ENCODE results near the gene CLIP2. TPM values are rescaled to one million over a fixed set of nuclear protein-coding genes. Genes with fewer than 3 reads are reported as not detected.
"Not testable (repeated sequence)": the region's sequence is repeated elsewhere in the genome, so short reads cannot be mapped to it uniquely, and the experiment has no call there.

Gene CLIP2
- total and polyA plus RNA-seq, 2 donors from 2014 or later: 5.8 to 19.1 TPM

- Histone ChIP-seq H3K4me3 (ENCODE audit: low read length in 3 of 3) (no peak overlapping the region), H3K27ac (ENCODE audit: low read depth in 2 of 2, low read length in 2 of 2) (no peak overlapping the region), H3K27me3 (ENCODE audit: control insufficient read depth, insufficient read depth, low read length) (no peaks in the 10 kb centered on the region), H3K9me3 (ENCODE audit: control insufficient read depth in 2 of 3, insufficient read depth in 1 of 3, low read length in 3 of 3) (no peaks in the 10 kb centered on the region), H3K9ac (ENCODE audit: low read length in 3 of 3) (no peak overlapping the region), H3K36me3 (ENCODE audit: control insufficient read depth in 2 of 3, insufficient read depth in 3 of 3, low read length in 3 of 3) (no peaks in the 10 kb centered on the region), H3K4me1 (ENCODE audit: control insufficient read depth in 2 of 3, insufficient read depth in 2 of 3, low read depth in 1 of 3, low read length in 3 of 3) (peaks cover 0 to 2% (median 0%) of the 10 kb centered on the region in 3 donors)
- no peak for DNase-seq
- intact Hi-C loops (cut with DNase I): no loop called here
- no peak for FAIRE-seq
- TF ChIP-seq, protein P1, sequence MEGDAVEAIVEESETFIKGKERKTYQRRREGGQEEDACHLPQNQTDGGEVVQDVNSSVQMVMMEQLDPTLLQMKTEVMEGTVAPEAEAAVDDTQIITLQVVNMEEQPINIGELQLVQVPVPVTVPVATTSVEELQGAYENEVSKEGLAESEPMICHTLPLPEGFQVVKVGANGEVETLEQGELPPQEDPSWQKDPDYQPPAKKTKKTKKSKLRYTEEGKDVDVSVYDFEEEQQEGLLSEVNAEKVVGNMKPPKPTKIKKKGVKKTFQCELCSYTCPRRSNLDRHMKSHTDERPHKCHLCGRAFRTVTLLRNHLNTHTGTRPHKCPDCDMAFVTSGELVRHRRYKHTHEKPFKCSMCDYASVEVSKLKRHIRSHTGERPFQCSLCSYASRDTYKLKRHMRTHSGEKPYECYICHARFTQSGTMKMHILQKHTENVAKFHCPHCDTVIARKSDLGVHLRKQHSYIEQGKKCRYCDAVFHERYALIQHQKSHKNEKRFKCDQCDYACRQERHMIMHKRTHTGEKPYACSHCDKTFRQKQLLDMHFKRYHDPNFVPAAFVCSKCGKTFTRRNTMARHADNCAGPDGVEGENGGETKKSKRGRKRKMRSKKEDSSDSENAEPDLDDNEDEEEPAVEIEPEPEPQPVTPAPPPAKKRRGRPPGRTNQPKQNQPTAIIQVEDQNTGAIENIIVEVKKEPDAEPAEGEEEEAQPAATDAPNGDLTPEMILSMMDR (IDR thresholded peaks at IDR 0.05; ENCODE audit: borderline replicate concordance, extremely low read depth, insufficient read depth): no peak
Measured at GRCh38 chr7:74309181-74309580, 20.0 kb downstream of the CLIP2 start.

GRCh38 chr7:74311305-74311744 is 22.1 kb downstream of the CLIP2 start:
- intact Hi-C loops (cut with DNase I): no loop called here
- H3K36me3 ChIP-seq (ENCODE audit: control insufficient read depth in 2 of 3, insufficient read depth in 3 of 3, low read length in 3 of 3): no peaks in the 10 kb centered on the region
- TF ChIP-seq, protein P1 (IDR thresholded peaks at IDR 0.05; ENCODE audit: borderline replicate concordance, extremely low read depth, insufficient read depth): no peak
- H3K4me3 ChIP-seq (ENCODE audit: low read length in 3 of 3): no peak overlapping the region
- H3K9ac ChIP-seq (ENCODE audit: low read length in 3 of 3): no peak overlapping the region
- no peak overlapping the region for H3K27ac ChIP-seq (ENCODE audit: low read depth in 2 of 2, low read length in 2 of 2)
- H3K9me3 ChIP-seq (ENCODE audit: control insufficient read depth in 2 of 3, insufficient read depth in 1 of 3, low read length in 3 of 3): no peaks in the 10 kb centered on the region
- H3K4me1 ChIP-seq (ENCODE audit: control insufficient read depth in 2 of 3, insufficient read depth in 2 of 3, low read depth in 1 of 3, low read length in 3 of 3): peaks cover 0 to 2% (median 0%) of the 10 kb centered on the region in 3 donors
- no peaks in the 10 kb centered on the region for H3K27me3 ChIP-seq (ENCODE audit: control insufficient read depth, insufficient read depth, low read length)
- DNase-seq (no peak), FAIRE-seq (no peak)

DNA sequence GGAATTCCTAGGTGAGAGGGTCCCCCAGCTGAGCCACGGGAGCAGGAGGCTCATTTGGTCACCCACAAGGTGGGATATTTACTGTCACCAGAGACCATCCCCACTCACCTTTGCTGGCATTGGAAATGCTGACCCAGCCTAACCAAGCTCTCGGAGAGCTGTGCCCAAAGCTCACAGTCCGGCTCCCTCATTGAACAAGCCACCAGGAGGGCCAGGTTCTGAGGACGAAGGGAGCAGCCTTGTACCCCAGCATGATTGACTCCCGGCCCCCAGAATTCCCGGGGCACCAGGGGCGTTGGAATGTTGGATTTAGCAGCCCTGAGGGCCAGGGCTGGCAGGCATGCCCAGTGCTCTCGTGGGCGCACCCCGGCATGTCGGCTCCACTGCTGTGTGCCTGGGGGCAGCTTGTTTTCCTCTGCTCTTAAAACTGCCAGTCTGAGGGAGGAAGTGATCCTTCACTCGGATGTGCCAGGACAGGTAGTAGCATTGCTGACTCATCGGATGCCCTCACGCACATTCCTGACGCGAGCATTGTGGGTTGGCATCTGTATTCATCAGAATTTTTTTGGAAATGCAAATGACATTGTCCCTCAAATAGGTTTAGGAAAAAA is 23.3 kb downstream of the CLIP2 start:
- Histone ChIP-seq H3K27ac (ENCODE audit: low read depth in 2 of 2, low read length in 2 of 2) (no peak overlapping the region), H3K4me1 (ENCODE audit: control insufficient read depth in 2 of 3, insufficient read depth in 2 of 3, low read depth in 1 of 3, low read length in 3 of 3) (no peaks in the 10 kb centered on the region), H3K9ac (ENCODE audit: low read length in 3 of 3) (no peak overlapping the region), H3K4me3 (ENCODE audit: low read length in 3 of 3) (no peak overlapping the region), H3K27me3 (ENCODE audit: control insufficient read depth, insufficient read depth, low read length) (no peaks in the 10 kb centered on the region), H3K36me3 (ENCODE audit: control insufficient read depth in 2 of 3, insufficient read depth in 3 of 3, low read length in 3 of 3) (no peaks in the 10 kb centered on the region), H3K9me3 (ENCODE audit: control insufficient read depth in 2 of 3, insufficient read depth in 1 of 3, low read length in 3 of 3) (no peaks in the 10 kb centered on the region)
- DNase-seq: peak in 1 of 5 donors; percentile 68
- no peak for FAIRE-seq
- intact Hi-C loops (cut with DNase I): no loop called here
- TF ChIP-seq, protein P1 (IDR thresholded peaks at IDR 0.05; ENCODE audit: borderline replicate concordance, extremely low read depth, insufficient read depth): no peak

DNA sequence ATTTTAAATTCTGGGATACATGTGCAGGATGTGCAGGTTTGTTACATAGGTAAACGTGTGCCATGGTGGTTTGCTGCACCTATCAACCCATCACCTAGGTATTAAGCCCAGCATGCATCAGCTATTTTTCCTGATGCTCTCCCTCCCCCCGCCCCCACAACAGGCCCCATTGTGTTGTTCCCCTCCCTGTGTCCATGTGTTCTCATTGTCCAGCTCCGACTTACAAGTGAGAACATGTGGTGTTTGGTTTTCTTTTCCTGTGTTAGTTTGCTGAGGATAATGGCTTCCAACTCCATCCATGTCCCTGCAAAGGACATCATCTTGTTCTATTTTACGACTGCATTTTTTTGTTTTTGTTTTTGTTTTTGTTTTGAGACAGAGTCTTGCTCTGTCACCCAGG is 26.7 kb downstream of the CLIP2 start:
- FAIRE-seq; H3K27me3 ChIP-seq (ENCODE audit: control insufficient read depth, insufficient read depth, low read length); H3K4me3 ChIP-seq (ENCODE audit: low read length in 3 of 3); intact Hi-C loops (cut with DNase I); H3K4me1 ChIP-seq (ENCODE audit: control insufficient read depth in 2 of 3, insufficient read depth in 2 of 3, low read depth in 1 of 3, low read length in 3 of 3); DNase-seq; H3K27ac ChIP-seq (ENCODE audit: low read depth in 2 of 2, low read length in 2 of 2); H3K9ac ChIP-seq (ENCODE audit: low read length in 3 of 3); H3K36me3 ChIP-seq (ENCODE audit: control insufficient read depth in 2 of 3, insufficient read depth in 3 of 3, low read length in 3 of 3); H3K9me3 ChIP-seq (ENCODE audit: control insufficient read depth in 2 of 3, insufficient read depth in 1 of 3, low read length in 3 of 3): not testable (repeated sequence)

Measured in kidney (tissue), 14 donors.